NCI-H345 treated with DMSO at 0.1 percent for 48 hours (cell line): ENCODE results near the gene PXDN.
"Not testable (repeated sequence)": the region's sequence is repeated elsewhere in the genome, so short reads cannot be mapped to it uniquely, and the experiment has no call there.

Experiments used
- DNase-seq: peaks from one replicate; lab custom pipeline; 2025; ENCODE audit not compliant: unreplicated experiment; lab: John Stamatoyannopoulos, UW

Gene PXDN

GRCh38 chr2:1742681-1743395 is 1.5 kb downstream of the PXDN start:
- no peak for DNase-seq

- no peak for DNase-seq
These were observed 2.0 kb downstream of the PXDN start for GRCh38 chr2:1742301-1742680.

- DNase-seq, result no peak
These were observed 2.5 kb downstream of the PXDN start for GRCh38 chr2:1741851-1742250.

- no peak for DNase-seq
These were observed 3.4 kb downstream of the PXDN start for GRCh38 chr2:1740716-1741589.

- DNase-seq, result no peak
These were observed 4.2 kb downstream of the PXDN start for GRCh38 chr2:1739961-1740715.

GRCh38 chr2:1739322-1739957 is 4.9 kb downstream of the PXDN start:
- no peak for DNase-seq

GRCh38 chr2:1738646-1739302 is 5.5 kb downstream of the PXDN start:
- no peak for DNase-seq

GRCh38 chr2:1738163-1738562 is 6.2 kb downstream of the PXDN start:
- no peak for DNase-seq

- DNase-seq, result no peak
These were observed 7.3 kb downstream of the PXDN start for GRCh38 chr2:1736997-1737480.

- DNase-seq, result no peak
These were observed 8.3 kb downstream of the PXDN start for GRCh38 chr2:1736045-1736444.

GRCh38 chr2:1733298-1733697 is 11.0 kb downstream of the PXDN start:
- not testable (repeated sequence) for DNase-seq

- no peak for DNase-seq
These were observed 12.1 kb downstream of the PXDN start for GRCh38 chr2:1731963-1732768.

GRCh38 chr2:1731447-1731962 is 12.8 kb downstream of the PXDN start:
- no peak for DNase-seq

- no peak for DNase-seq
These were observed 14.0 kb downstream of the PXDN start for GRCh38 chr2:1730015-1730927.

GRCh38 chr2:1729242-1729641 is 15.1 kb downstream of the PXDN start:
- no peak for DNase-seq

GRCh38 chr2:1728821-1729220 is 15.5 kb downstream of the PXDN start:
- peak; percentile 70 for DNase-seq

- DNase-seq, result no peak
These were observed 16.4 kb downstream of the PXDN start for GRCh38 chr2:1727796-1728474.
